Stimulated activated CD4-positive, alpha-beta T cell treated with anti-CD3 and anti-CD28 coated beads, Interleukin-12 subunit alpha, Interleukin-12 subunit beta, amount 100 ng/mL, for 48 hours (primary cell): ENCODE results near the gene HCCS.
"Not testable (repeated sequence)": the region's sequence is repeated elsewhere in the genome, so short reads cannot be mapped to it uniquely, and the experiment has no call there.

Experiments
- DNase-seq, 3 donors: peaks; one replicate each; pipeline ENCODE4 v3.0.0-alpha.2; 2020; ENCODE audit warnings: low read depth in 2 of 3, low spot score in 1 of 3

The HCCS gene

GRCh38 chrX:11119313-11119943 lies 8.3 kb downstream of the HCCS start:
- no peak for DNase-seq

GRCh38 chrX:11123087-11123486 lies 12.0 kb downstream of the HCCS start:
- not testable (repeated sequence) for DNase-seq

GRCh38 chrX:11124112-11124511 lies 13.0 kb downstream of the HCCS start:
- no peak for DNase-seq

- DNase-seq = no peak
Measured at GRCh38 chrX:11125060-11125459, 13.9 kb downstream of the HCCS start.

GRCh38 chrX:11129534-11130105 lies 18.5 kb downstream of the HCCS start:
- no peak for DNase-seq

- no peak for DNase-seq
Measured at GRCh38 chrX:11130136-11130535, 19.0 kb downstream of the HCCS start.

- DNase-seq = no peak
Measured at GRCh38 chrX:11131146-11131545, 20.0 kb downstream of the HCCS start.

GRCh38 chrX:11135564-11136185 lies 24.5 kb downstream of the HCCS start:
- DNase-seq = no peak

- peak in 1 of 3 donors; percentile 42 for DNase-seq
Measured at GRCh38 chrX:11137543-11138139, 26.5 kb downstream of the HCCS start.

GRCh38 chrX:11138498-11139390 lies 27.6 kb downstream of the HCCS start:
- DNase-seq = no peak

- peak; percentile 6 to 78 (median 16) for DNase-seq
Measured at GRCh38 chrX:11143931-11144678, 33.0 kb downstream of the HCCS start.

- no peak for DNase-seq
Measured at GRCh38 chrX:11146411-11146810, 35.3 kb downstream of the HCCS start.

GRCh38 chrX:11148401-11148800 lies 37.3 kb downstream of the HCCS start:
- DNase-seq = no peak

GRCh38 chrX:11151799-11152559 lies 40.8 kb downstream of the HCCS start:
- DNase-seq = no peak

- DNase-seq = no peak
Measured at GRCh38 chrX:11159149-11159548, 48.0 kb downstream of the HCCS start.

GRCh38 chrX:11164433-11164832 lies 53.3 kb downstream of the HCCS start:
- DNase-seq = no peak

GRCh38 chrX:11171956-11172355 lies 60.8 kb downstream of the HCCS start:
- no peak for DNase-seq

GRCh38 chrX:11172415-11172814 lies 61.3 kb downstream of the HCCS start:
- DNase-seq = no peak
